ENCODE data around the gene ARL10.

Gene ARL10, protein sequence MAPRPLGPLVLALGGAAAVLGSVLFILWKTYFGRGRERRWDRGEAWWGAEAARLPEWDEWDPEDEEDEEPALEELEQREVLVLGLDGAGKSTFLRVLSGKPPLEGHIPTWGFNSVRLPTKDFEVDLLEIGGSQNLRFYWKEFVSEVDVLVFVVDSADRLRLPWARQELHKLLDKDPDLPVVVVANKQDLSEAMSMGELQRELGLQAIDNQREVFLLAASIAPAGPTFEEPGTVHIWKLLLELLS

DNA sequence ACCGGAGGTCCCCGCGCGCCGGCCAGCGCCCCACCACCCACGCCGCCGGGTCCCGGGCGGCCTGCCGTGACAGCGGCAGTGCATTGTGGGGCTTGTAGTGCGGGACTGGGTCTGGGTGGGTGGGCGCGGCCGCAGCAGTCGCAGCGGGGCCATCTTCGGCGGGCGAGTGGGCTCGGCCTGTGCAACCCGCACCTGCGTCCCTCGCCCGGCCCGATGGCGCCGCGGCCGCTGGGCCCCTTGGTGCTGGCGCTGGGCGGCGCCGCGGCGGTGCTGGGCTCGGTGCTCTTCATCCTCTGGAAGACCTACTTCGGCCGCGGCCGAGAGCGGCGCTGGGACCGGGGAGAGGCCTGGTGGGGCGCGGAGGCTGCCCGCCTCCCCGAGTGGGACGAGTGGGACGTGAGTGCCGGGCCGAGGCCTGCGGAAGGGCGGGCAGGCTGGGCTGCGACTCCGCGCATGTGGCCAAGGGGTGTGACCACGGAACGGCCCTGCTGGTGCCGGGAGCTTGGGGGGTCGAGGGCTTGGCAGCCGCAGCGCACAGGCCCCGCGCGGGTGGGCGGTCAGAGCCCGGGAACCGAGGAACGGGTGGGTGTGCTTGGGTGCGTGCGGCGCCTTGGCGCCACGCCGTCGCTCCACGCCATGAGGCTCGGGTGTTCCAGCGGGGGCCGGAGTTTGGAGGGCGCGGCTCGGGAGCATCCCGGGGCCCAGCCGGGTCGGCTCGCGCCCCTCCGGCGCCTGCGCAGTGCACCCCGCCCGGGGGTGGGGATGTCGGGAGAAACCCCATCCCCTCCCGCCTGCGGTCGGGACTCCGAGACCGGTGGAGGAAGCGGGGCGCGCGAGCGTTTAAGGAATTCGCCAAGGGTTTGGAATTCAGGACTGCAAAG, at the start of gene ARL10:
TSS of gene ARL10 (plus strand) at position 137 of the 881 bp plus-strand sequence. CDS start at position 214, 77 bp downstream.
- DNase-seq, result peak; percentile 57 to 58

DNA sequence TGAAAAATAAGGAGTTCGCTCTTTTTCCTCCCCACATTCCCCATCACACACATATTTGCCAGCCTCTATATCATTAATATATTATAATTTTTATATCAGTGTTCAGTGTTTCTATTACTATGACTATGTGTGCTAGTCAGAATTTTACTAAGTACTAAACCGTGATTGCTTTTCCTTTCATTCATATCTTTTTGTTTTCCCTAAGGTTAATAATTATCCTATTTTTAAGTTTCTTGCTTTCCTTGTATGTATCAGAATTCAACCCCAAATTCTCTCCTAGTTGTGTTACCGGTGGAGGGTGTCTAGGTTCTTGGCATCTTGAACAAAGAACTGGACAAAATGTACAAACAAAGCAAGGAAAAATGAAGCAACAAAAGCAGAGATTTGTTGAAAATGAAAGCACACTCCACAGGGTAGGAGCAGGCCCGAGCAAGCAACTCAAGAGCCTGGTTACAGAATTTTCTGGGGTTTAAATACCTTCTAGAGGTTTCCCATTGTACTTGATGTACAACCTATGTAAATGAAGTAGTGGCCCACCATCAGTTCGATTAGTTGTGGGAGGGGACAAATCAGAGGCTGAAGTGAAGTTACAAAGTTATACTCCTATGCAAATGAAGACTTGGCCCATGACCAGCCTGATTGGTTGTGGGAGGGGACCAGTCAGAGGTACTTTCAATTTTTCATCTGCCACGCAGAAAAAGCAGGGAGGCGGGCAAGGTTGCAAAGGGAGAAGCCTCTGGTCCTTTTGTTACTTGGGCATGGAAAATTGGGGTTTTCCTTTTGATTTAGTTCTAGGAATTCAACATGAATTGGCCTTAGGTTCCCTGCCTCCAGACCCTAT, 47.5 kb upstream of the ARL10 start:
- no peak for DNase-seq

DNA sequence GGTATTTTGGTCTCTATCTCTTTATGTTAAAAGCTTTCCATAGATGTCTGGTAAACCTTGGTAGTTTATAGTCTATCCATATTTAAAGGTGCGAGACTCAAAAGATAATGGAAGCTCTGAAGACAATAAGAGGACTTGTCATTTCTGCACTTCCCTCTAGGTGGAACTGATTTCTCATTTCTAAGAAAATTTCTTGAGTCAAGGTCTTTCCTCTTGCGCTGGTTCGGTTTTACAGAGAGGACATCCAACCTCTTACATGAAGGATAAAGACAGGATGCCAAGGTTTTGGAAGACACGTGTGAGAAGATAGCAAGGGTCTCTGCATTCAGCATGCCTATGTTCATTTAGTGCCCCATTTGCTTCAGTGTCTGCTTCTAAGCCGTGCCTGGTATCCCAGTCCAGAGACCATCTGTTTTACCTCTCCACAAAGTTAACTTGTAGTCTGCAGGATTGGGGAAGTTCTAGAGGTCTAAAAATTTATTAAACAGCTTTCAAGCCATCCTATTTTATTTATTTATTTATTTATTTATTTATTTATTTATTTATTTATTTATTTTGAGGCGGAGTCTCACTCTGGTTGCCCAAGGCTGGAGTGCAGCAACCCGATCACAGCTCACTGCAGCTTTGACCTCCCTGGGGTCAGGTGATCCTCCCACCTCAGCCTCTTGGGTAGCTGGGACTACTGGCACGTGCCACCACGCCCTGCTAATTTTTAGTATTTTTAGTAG, 45.3 kb upstream of the ARL10 start:
- no peak for DNase-seq

DNA sequence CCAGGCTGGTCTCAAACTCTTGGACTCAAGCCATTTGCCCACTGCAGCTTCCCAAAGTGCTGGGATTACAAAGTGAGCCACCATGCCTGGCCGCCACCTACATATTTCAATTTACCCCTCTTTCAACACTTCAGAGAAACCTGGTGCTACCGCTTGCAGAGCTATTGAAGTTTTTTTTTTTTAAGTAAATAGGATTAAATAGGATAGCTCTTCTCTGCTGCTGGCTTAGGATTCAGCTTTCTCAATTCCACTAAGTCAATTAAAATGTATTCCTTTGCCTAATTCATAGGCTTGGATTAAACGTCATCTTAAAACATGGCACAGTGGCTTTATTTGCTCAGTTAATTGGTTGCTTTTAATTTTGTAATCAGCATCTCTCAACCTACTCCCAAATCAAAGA, 44.7 kb upstream of the ARL10 start:
- DNase-seq, result no peak

DNA sequence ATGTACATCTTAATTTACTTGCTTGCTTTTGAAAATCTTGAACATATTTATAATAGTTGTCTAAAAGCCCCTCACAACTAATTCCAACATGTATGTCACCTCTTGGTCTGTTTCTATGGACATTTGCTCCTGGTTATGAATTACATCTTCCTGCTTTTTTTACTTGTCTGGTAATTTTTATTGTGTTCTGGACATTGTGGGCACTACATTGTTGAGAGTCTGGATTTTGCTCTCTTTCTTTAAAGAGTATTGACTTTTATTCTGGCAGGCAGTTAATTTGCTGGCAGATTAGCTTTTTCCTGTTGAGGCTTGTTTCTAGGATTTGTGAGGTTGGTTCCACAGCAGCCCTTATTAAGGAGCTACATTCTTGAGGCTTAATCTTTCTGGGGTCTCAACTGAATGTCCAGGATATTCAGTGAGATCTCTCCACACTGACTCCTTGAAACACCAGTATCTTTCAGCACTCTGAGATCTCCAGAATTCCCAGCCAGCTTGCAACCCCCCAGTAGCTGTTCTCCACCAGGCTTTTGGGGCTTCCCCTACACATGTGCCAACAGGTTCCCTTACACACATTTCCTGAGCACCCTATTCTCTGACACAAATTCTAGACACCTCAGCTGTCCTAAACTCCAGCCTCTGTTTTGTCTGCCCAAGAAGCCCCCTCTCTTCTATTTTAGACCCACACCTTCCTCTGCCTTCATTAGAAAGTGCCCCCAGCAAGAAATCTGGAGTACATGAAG, 31.1 kb upstream of the ARL10 start:
- DNase-seq, result no peak

DNA sequence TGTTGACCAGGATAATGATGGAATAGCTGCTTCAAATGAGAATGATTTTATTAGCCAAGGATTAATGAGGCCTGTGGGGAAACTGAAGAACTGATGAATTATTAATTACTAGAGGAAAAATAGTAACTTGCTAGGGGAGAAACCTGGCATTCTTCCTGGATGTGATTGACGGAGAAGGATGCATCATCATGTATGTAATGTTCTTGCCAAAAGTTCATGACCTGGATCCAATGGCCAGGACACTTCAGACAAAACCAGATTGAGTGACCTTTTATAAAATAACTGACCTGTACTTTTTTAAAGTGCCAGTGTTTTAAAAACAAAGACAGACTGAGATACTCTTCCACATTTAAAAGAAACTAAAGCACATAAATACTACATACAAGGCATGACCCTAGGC, 27.4 kb upstream of the ARL10 start:
- DNase-seq, result no peak

DNA sequence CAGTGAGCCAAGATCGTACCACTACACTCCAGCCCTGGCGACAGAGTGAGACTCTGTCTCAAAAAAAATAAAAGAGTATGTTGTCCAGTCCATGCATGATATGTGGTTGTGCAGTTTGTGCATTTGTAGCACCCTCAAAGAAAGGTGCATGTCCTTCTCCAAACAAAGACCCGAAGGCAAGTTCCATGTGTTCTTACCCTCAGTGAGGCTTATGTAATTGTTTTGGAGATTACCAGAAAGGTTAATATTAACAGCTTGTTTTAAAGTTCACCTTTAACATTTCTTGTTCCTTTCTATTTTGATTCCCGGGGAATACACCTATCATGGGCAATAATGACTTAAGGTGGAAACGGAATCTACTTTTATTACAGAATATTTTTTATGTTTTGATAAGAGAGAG, 26.0 kb upstream of the ARL10 start:
- DNase-seq, result no peak

DNA sequence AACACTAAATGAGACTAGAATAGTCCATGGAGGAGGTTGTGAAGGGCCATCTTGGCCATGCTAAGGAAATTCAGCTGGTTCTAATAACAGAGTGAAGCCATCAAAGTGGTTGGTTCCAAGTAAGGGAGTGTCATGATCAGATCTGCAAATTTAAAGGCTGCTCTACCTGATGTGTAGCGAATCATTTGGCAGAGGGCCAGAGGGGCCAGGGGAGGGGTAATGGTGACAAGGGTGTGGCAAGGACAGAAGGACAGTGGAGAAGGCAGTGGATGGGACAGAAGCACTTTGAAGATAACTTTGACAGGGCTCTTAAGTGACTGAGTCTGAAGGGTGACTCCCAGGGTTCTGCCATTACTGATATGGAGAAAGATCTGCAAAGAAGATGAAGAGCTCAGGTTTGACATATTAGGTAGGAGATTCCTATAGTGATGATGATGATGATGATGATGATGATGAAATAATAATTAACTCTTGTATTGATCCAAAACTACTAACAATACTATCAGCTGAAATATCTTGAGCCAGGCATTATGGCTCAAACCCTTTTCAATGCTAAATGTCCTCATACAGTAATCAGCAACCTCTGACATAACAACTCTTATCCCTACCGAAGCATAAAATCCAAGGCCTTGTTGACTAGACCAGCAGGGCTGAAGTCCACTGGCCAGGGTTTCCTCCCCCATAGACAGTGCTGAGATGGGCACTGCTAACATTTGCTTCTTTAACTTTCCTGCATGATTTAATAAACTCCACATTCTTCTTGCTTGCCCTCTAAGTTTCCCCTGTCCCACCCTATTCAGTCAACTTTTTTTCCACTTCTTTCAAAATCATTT, 23.7 kb upstream of the ARL10 start:
- DNase-seq, result no peak

DNA sequence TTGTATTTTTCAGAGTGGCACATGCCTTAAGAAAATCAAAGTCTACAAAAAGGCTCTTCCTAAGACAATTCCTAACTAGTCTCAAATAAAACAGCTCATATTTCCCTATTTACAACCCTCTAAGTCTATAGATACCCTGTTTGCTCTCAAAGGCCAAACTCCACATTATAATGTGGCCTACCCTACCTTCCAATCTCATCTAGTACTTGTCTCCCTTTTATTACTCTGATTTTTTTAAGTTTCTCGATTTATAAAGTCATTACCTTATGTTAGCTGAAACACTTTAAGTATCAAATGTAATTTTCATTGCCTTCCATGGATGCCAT, 23.2 kb upstream of the ARL10 start:
- DNase-seq, result no peak

DNA sequence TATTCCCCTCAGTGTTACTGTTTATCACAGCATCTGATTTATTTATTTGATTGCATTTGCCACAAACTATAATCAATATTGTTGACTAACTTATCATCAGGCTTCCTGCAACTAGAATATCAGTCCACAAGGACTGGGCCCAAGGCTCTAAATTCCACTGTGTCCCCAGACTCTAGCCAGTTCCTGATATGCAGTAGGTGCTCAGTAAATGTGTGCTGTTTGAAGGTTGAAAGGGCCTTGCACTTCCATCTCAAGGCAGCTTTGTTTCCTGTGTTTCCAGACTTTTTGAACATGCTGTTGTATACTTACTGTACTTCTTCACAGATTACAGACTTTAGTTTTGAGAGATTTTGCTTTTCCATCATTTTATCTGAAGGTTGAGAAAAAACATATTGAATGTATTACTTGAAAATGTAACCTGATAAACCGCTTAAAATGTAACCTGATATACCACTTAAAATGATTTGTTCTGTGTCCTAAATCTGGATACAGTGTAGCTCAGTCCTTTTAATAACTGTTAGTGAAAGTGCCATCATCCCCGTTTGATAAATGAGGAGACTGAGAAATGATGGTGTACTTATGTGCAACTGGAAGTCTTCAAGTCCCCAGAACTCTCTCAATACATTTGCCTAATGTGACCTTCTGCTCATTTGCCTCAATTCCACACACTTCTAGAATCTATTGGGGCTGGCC, 22.4 kb upstream of the ARL10 start:
- no peak for DNase-seq

DNA sequence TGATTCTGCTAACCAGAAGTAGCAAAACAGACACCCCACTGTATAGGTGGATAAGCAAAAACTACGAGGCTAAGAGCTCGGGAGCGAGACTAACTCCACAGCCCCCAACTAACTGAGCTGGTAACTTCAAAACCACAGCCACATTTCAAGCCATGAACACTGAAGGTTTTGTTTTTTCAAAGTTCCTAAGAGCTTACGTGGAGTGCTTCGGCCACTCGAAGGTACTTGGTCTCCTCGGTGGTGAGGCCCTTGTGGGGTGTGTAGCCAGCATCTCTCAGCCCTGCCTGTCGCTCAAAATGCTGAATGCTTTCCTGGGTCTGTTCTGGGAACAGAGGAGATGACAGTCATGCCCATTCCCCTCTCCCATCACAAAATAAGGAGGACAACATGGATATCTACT, 14.9 kb upstream of the ARL10 start:
- no peak for DNase-seq

DNA sequence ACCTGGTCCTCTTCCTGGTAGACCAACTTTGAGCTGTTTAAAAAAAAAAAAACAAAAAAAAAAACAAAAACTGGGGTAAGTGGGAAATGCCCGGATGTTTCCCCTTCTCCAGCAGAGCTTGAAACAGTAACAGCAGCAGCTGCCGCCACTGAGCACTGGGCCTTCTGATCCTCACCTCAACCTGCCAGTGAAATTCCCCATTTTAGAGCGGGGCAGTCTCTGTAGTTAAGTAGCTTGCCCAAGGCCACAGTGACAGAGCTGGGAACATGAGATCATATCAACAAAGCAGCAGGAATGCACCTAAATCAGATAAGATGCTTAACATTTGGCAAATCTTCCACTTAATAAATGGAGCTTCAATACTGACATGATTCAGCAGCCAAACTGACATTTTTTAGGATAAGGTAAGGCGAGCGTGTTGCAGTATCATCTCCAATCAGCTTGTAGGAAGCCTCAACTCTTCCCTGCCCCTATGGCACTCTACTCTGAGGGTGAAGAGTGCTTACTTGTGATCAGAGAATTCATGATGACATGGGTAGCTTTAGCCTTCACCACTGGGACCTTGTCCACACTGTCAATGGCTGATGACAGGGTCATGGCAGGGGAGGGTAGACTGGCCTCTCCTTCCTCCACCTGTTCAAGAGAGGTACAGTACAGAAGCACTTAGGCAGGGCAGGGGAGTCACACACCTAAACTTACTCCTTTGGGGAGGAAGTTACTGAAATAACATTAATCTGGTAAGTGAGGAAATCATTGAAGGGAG, 13.0 kb upstream of the ARL10 start:
- no peak for DNase-seq

DNA sequence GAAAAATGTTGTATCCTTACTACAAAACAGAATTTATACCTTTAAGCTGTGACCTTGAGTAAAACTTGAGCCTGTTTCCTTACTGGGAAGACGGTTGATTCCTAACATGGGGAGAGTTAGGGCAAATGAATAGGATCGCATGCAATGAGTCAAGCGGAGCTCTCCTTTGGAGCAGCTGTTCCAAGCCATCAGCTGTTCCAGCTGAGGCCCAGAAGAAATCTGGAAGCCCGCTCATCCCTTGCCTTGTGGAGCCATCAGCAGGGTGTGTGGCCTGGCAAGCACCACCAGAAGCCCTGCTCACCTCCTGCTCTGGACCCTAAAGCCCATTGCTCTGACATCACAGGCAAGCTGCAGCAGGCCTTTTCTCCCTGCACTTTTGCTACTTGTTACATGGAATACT, 11.8 kb upstream of the ARL10 start:
- no peak for DNase-seq

DNA sequence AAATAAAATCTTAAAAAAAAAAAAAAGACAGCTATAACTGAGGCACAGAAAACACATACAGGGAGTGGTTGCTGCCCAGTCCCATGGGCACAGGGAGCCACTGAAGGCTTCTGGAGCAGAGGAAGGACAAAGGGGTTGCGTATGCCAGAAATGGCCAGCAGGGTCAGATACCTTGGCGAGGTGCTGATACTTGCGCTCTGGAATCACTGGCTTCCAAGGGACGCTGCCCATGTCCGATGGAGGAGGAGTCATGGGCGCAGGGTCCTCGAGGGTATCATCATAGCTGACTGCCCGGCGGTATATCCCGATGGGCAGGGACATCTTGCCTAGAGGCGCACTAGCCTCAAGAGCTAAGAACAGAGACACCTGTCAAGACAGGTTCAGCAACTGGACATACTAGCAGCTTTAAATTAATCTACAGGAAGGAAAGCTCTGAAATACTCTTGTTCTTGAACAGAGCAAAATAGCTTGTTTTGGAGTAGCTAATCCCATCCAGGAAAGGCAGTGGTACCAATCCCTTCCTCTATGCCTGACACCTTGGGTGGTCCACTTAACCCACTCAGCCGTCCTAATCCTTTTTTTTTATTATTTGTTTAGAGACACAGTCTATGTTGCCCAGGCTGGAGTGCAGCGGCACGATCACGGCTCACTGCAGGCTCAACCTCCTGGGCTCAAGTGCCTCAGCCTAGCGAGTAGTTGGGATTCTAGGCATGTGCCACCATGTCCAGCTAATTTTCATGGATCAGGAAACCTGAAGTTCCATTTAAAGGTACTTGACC, 9.7 kb upstream of the ARL10 start:
- DNase-seq, result no peak

DNA sequence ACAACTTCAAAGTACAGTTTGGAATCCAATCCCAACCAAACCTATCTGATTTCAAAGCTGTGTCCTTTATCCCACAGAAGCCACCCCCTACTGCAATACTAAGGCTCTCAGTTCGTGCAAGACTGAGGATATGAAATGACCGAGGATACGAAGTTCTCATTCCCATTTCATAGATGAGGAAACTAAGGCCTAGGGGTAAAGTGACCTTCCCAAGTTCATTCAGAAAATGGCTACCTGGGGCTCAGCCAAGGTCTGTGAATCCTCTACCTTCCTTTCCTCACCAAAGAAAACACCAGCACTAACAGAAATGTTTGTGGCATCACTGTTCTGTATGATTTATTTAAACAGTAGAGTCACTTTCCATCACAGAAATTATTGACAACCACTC, 9.1 kb upstream of the ARL10 start:
- no peak for DNase-seq

DNA sequence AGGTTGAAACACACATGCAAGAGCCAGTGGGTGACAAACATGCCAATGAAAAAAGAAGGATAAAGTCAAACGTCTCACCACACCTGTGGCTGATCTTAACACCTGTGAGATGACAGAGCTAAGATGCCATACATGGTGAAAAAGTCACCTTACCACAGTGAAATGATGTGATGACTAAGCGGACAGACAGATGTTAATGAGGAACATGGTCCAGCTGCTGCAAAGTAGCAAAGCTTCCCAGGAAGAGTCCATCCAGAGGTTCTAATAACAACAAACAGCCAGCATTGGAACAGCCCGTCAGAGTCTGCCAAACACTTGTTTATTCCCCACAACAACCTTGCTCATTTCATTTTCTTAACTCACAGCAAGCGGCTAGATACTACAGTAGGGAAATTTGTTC, 5.6 kb upstream of the ARL10 start:
- no peak for DNase-seq

DNA sequence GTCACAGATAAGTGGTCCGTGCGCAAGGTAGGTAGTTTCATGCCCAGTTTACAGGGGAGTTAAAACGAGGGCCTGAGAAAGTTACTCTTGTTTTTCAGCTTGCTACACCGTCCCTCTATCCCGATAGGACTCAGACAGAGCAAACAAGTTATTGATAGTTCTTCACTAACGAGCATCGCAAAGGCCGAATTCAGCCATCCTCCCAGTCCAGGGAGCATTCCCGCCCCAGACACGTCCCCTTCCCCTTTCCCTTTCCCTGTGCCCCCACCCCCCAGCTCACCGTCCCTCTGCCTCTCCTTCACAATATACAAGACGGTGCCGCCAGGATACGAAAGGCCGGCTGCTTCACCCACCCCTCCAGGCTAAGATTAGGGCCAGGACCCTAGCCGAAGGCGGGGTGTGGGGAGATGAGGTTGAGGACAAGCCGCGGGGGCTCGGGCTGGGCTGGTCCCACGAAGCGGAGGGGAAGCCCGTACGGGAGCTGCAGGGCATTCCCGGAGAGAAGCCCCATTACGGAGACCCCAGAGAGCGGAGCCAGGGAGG, 4.3 kb upstream of the ARL10 start:
- no peak for DNase-seq

DNA sequence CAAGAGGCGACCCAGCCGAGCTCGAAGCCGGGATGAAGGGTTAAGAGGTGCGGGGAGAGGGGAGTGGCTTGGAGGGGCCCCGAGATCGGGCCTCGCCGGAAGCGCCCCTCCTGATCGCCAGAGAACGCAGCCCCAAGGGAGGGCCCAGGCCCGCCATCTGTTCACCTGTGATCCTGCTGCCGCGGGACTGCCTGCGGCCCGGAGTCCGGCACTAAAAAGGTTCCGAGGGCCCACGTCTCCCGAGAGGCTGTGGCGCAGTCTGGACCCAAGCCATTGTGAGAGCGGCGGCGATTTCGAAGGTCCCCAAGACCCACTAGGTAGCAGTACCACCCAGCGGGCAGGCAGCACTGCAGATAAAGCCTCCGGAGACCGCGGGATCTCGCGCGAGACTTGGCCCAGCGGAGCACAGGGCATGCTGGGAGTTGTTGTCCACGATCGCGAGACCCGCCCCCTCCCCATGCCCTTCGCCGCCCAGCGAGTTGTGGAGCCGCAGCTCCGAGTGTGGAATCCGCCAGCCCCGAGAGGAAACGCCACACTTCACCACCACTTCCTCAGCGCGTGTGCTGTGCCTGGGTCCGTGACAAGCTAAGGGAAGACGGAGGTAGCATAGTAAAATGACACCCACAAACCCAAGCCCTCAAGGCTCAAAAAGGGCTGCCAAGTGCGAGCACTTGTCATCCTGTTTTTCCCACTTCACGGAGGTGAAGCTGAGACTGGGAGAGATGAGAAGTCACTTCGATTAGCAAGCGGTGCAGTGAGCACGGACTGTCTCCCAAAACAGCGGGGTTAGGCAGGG, 3.7 kb upstream of the ARL10 start, which contains the start of gene KIAA1191:
TSS of gene KIAA1191 (minus strand) at position 328 of the 796 bp plus-strand sequence. CDS start 2,256 bp downstream, outside the sequence.
- DNase-seq, result peak; percentile 93 to 94

All from activated CD4-positive, alpha-beta T cell treated with anti-CD3 and anti-CD28 coated beads for 4 hours (primary cell).